ENCODE results near the gene NRCAM. TPM values are rescaled to one million over a fixed set of nuclear protein-coding genes. Genes with fewer than 3 reads are reported as not detected.

The NRCAM gene
- total RNA-seq, 2 experiments from 2014 or later = 3.4 to 7.0 TPM

DNA sequence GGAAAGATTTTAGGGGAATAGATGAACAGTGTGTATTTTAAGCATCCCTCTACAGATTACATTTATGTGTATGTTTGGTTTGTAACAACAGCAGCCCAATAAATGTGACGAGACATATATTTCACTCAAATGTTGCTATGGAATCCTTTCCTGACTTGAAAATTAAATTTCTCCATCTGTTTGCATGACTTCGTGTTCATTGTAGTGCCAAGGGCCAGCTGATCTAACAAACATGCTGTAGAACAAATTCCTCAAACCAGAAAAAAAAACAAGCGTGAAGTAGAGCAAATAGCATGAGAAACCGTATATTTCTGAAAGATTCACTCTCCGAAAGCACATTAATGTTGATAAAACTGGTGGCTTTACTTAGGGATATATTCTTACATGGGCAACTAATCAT, 87.8 kb downstream of the NRCAM start:
- intact Hi-C loops (cut with DNase I, micrococcal nuclease) = no loop called here

DNA sequence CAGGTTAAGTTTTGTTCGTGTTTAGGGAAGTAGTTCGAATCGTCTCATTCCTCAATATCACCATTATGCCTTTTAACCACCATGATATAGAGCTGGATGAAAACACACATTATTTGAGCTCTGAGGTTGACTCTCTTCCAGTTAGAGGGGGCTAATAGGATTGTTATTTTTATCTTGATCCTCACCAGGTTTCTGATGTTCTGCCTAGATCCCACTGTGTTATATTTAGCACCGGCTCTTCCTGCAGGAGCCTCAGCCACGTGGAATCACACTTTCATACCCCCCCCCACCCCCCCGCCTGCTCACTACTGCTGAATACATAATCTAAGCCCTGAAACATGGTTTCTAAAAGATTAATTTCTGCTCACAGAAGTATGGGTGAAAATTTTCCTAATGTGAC, 88.3 kb downstream of the NRCAM start:
- DNase-seq (no peak), ATAC-seq (ENCODE audit: poor library complexity) (no peak)
- Mint-ChIP-seq H3K9me3 (no peaks in the 10 kb centered on the region), H3K4me3 (no peak overlapping the region), H3K36me3 (ENCODE audit: low read depth) (no peaks in the 10 kb centered on the region), H3K27ac (no peak overlapping the region), H3K27me3 (peaks cover 6% of the 10 kb centered on the region), H3K4me1 (ENCODE audit: low read depth) (no peaks in the 10 kb centered on the region)
- Histone ChIP-seq H3K4me1 (ENCODE audit: insufficient read depth, low read length) (no peaks in the 10 kb centered on the region), H3K4me3 (ENCODE audit: low read length) (no peak overlapping the region), H3K9me3 (ENCODE audit: control insufficient read depth in 1 of 2, insufficient read depth in 1 of 2, low read length in 2 of 2) (no peaks in the 10 kb centered on the region), H3K36me3 (ENCODE audit: insufficient read depth, low read length) (no peaks in the 10 kb centered on the region), H3K27me3 (ENCODE audit: control insufficient read depth in 1 of 2, insufficient read depth in 2 of 2, low read length in 2 of 2) (no peaks in the 10 kb centered on the region), H3K27ac (ENCODE audit: low read depth in 1 of 2, low read length in 2 of 2) (no peak overlapping the region)
- CTCF ChIA-PET = no interaction called here
- TF ChIP-seq, protein P1, sequence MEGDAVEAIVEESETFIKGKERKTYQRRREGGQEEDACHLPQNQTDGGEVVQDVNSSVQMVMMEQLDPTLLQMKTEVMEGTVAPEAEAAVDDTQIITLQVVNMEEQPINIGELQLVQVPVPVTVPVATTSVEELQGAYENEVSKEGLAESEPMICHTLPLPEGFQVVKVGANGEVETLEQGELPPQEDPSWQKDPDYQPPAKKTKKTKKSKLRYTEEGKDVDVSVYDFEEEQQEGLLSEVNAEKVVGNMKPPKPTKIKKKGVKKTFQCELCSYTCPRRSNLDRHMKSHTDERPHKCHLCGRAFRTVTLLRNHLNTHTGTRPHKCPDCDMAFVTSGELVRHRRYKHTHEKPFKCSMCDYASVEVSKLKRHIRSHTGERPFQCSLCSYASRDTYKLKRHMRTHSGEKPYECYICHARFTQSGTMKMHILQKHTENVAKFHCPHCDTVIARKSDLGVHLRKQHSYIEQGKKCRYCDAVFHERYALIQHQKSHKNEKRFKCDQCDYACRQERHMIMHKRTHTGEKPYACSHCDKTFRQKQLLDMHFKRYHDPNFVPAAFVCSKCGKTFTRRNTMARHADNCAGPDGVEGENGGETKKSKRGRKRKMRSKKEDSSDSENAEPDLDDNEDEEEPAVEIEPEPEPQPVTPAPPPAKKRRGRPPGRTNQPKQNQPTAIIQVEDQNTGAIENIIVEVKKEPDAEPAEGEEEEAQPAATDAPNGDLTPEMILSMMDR (IDR thresholded peaks at IDR 0.05) = no peak
- intact Hi-C loops (cut with DNase I, micrococcal nuclease) = no loop called here
- POLR2A ChIA-PET = no interaction called here

More for the DNA sequence above, 87.8 kb downstream of the NRCAM start:
- DNase-seq (no peak), ATAC-seq (ENCODE audit: poor library complexity) (no peak)
- no peaks in the 10 kb centered on the region for H3K4me1 Mint-ChIP-seq (ENCODE audit: low read depth)
- H3K27me3 ChIP-seq (ENCODE audit: control insufficient read depth in 1 of 2, insufficient read depth in 2 of 2, low read length in 2 of 2) = no peaks in the 10 kb centered on the region
- no peak overlapping the region for H3K4me3 Mint-ChIP-seq
- H3K27ac ChIP-seq (ENCODE audit: low read depth in 1 of 2, low read length in 2 of 2) = no peak overlapping the region
- ChIA-PET CTCF (no interaction called here), POLR2A (no interaction called here)
- no peaks in the 10 kb centered on the region for H3K4me1 ChIP-seq (ENCODE audit: insufficient read depth, low read length)
- H3K4me3 ChIP-seq (ENCODE audit: low read length) = no peak overlapping the region
- H3K36me3 Mint-ChIP-seq (ENCODE audit: low read depth) = no peaks in the 10 kb centered on the region
- peaks cover 6% of the 10 kb centered on the region for H3K27me3 Mint-ChIP-seq
- no peak overlapping the region for H3K27ac Mint-ChIP-seq
- H3K9me3 Mint-ChIP-seq = no peaks in the 10 kb centered on the region
- no peaks in the 10 kb centered on the region for H3K9me3 ChIP-seq (ENCODE audit: control insufficient read depth in 1 of 2, insufficient read depth in 1 of 2, low read length in 2 of 2)
- no peaks in the 10 kb centered on the region for H3K36me3 ChIP-seq (ENCODE audit: insufficient read depth, low read length)
- TF ChIP-seq, protein P1 (IDR thresholded peaks at IDR 0.05) = no peak

DNA sequence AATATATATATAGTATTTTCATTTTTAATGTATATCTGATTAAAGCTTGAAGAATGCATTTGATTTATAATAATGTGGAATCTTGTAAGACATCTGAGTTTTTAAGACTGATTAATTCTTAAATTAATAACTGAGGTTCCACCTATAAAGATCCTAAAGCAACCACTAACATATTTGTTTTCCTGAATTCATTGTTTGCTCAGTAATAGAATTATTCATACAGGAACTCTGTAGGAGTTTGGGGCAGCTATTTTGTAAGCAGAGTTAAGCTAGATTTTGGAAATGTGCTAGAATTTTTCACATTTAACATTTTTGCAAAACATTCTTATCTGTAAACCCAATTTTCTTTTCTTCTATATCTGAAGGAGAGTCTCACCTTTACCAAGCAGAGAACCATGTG, 88.9 kb downstream of the NRCAM start:
- H3K9me3 ChIP-seq (ENCODE audit: control insufficient read depth in 1 of 2, insufficient read depth in 1 of 2, low read length in 2 of 2) = no peaks in the 10 kb centered on the region
- Mint-ChIP-seq H3K4me1 (ENCODE audit: low read depth) (no peaks in the 10 kb centered on the region), H3K27me3 (peaks cover 6% of the 10 kb centered on the region), H3K27ac (no peak overlapping the region), H3K9me3 (no peaks in the 10 kb centered on the region), H3K4me3 (no peak overlapping the region), H3K36me3 (ENCODE audit: low read depth) (no peaks in the 10 kb centered on the region)
- ChIA-PET POLR2A (no interaction called here), CTCF (interaction anchor here (1.0 kb wide), 1 partner anchor 9 kb away, joined by 3 read pairs; no protein-coding TSS in a partner anchor)
- H3K27ac ChIP-seq (ENCODE audit: low read depth in 1 of 2, low read length in 2 of 2) = no peak overlapping the region
- intact Hi-C loops (cut with DNase I, micrococcal nuclease) = no loop called here
- TF ChIP-seq, protein P1 (IDR thresholded peaks at IDR 0.05) = no peak
- DNase-seq = no peak
- H3K4me1 ChIP-seq (ENCODE audit: insufficient read depth, low read length) = no peaks in the 10 kb centered on the region
- H3K27me3 ChIP-seq (ENCODE audit: control insufficient read depth in 1 of 2, insufficient read depth in 2 of 2, low read length in 2 of 2) = no peaks in the 10 kb centered on the region
- ATAC-seq (ENCODE audit: poor library complexity) = no peak
- no peak overlapping the region for H3K4me3 ChIP-seq (ENCODE audit: low read length)
- no peaks in the 10 kb centered on the region for H3K36me3 ChIP-seq (ENCODE audit: insufficient read depth, low read length)
